Caco-2 (cell line): ENCODE results near the gene CD24. TPM values are rescaled to one million over a fixed set of nuclear protein-coding genes. Genes with fewer than 3 reads are reported as not detected.

Source experiments
- BruUV-seq: library from RNA; stranded (reverse); fragments of 400-500 nt; replicated peaks from 2 replicates; lab custom pipeline; 2021; lab: Mats Ljungman, UMichigan
- CTCF ChIA-PET: fragments of 300-600 bp; sonication (Branson Sonifier 250); formaldehyde crosslinking; loops from one replicate; lab custom pipeline; 2022; ENCODE audit warnings: antibody characterized with exemption; lab: Charles Lee
- POLR2A ChIA-PET: fragments of 300-600 bp; sonication (Branson Sonifier 250); formaldehyde crosslinking; loops from one replicate; lab custom pipeline; 2022; ENCODE audit warnings: antibody characterized with exemption; lab: Charles Lee
- DNase-seq, 2 experiments: peaks; one replicate each; pipeline versions ENCODE4 v3.0.0 to v3.0.0-alpha.2; 2020 to 2022
- H3K27me3 ChIP-seq: replicated peaks from 2 replicates; pipeline ENCODE4 v1.6.0; 2011; ENCODE audit warnings: low read length; ENCODE audit not compliant: control insufficient read depth, insufficient read depth
- H3K36me3 ChIP-seq: 2 replicates; pipeline ENCODE4 v1.5.1; 2011; ENCODE audit warnings: low read length; ENCODE audit not compliant: control insufficient read depth, insufficient read depth
- H3K4me1 ChIP-seq: fragments of 250-450 bp; sonication (Bioruptor Pico); 2 replicates; pipeline ENCODE4 v1.5.1; 2020; ENCODE audit warnings: mild to moderate bottlenecking
- H3K4me3 ChIP-seq: 2 replicates; pipeline ENCODE4 v1.5.1; 2011; ENCODE audit warnings: low read depth, mild to moderate bottlenecking, control low read depth, low read length
- H3K9me3 ChIP-seq: fragments of 250-450 bp; sonication (Bioruptor Pico); 2 replicates; pipeline ENCODE4 v1.5.1; 2020; ENCODE audit warnings: mild to moderate bottlenecking, moderate library complexity
- H3K27ac Mint-ChIP-seq: one replicate; pipeline ENCODE4 v1.8.0; 2022; ENCODE audit warnings: mixed read lengths; ENCODE audit not compliant: unreplicated experiment
- H3K27me3 Mint-ChIP-seq: one replicate; pipeline ENCODE4 v1.8.0; 2022; ENCODE audit warnings: mixed read lengths; ENCODE audit not compliant: insufficient read depth, unreplicated experiment
- H3K36me3 Mint-ChIP-seq: one replicate; pipeline ENCODE4 v1.8.0; 2022; ENCODE audit warnings: mild to moderate bottlenecking, mixed read lengths; ENCODE audit not compliant: insufficient read depth, unreplicated experiment
- H3K4me1 Mint-ChIP-seq: one replicate; pipeline ENCODE4 v1.8.0; 2022; ENCODE audit warnings: low read depth, mixed read lengths; ENCODE audit not compliant: unreplicated experiment
- H3K4me3 Mint-ChIP-seq: one replicate; pipeline ENCODE4 v1.8.0; 2022; ENCODE audit warnings: mild to moderate bottlenecking, moderate library complexity, mixed read lengths; ENCODE audit not compliant: unreplicated experiment
- H3K9me3 Mint-ChIP-seq: one replicate; pipeline ENCODE4 v1.8.0; 2022; ENCODE audit warnings: mixed read lengths; ENCODE audit not compliant: unreplicated experiment
- intact Hi-C: fragments of 100-400 bp; cut with micrococcal nuclease; formaldehyde crosslinking; loops from one replicate; pipeline ENCODE4 v1.10.0; 2022; ENCODE audit not compliant: unreplicated experiment
- total RNA-seq: library from RNA; stranded (reverse); gene quantifications from 2 replicates; pipeline ENCODE4 v1.2.3, GENCODE V29; 2022
- TF ChIP-seq, protein P1 (sequence below), 2 experiments: fragments of 200-600 bp in 1 of 2; IDR thresholded peaks; 1 replicate in 1 of 2; 2 replicates in 1 of 2; pipeline versions ENCODE4 v1.5.1 to v1.8.0; 2011 to 2022; ENCODE audit warnings: antibody characterized with exemption in 1 of 2, control low read depth in 1 of 2, inconsistent platforms in 1 of 2, low read depth in 1 of 2, low read length in 1 of 2, mild to moderate bottlenecking in 1 of 2, moderate library complexity in 1 of 2; ENCODE audit not compliant: insufficient read depth in 1 of 2, severe bottlenecking in 1 of 2, unreplicated experiment in 1 of 2

Gene CD24
- total RNA-seq, 1 experiment from 2014 or later: 81.7 TPM

DNA sequence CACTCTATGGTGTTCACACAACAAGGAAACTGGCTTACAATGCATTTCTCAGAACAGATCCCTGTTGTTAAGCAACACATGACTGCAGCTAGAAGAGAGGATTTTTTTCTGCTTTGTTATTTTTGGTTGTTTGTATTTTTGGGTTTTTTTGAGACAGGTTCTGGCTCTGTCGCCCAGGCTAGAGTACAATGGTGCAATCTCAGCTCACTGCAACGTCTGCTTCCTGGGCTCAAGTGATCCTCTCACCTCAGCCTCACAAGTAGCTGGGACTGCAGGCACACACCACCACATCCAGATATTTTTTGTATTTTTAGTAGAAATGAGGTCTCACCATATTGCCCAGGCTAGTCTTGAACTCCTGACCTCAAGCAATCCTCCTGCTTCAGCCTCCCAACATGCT is 12.7 kb downstream of the CD24 start:
- no peak overlapping the region for H3K27ac Mint-ChIP-seq
- H3K36me3 ChIP-seq: no peaks in the 10 kb centered on the region
- H3K4me3 Mint-ChIP-seq: no peak overlapping the region
- intact Hi-C loops: loop anchor here (5.0 kb wide), 1 partner anchor 34 kb away; no protein-coding TSS in a partner anchor
- POLR2A ChIA-PET: no interaction called here
- H3K27me3 Mint-ChIP-seq: no peaks in the 10 kb centered on the region
- TF ChIP-seq, protein P1, sequence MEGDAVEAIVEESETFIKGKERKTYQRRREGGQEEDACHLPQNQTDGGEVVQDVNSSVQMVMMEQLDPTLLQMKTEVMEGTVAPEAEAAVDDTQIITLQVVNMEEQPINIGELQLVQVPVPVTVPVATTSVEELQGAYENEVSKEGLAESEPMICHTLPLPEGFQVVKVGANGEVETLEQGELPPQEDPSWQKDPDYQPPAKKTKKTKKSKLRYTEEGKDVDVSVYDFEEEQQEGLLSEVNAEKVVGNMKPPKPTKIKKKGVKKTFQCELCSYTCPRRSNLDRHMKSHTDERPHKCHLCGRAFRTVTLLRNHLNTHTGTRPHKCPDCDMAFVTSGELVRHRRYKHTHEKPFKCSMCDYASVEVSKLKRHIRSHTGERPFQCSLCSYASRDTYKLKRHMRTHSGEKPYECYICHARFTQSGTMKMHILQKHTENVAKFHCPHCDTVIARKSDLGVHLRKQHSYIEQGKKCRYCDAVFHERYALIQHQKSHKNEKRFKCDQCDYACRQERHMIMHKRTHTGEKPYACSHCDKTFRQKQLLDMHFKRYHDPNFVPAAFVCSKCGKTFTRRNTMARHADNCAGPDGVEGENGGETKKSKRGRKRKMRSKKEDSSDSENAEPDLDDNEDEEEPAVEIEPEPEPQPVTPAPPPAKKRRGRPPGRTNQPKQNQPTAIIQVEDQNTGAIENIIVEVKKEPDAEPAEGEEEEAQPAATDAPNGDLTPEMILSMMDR (IDR thresholded peaks at IDR 0.05; ENCODE audit: insufficient read depth in 1 of 2, low read depth in 1 of 2, low read length in 1 of 2, severe bottlenecking in 1 of 2, unreplicated experiment in 1 of 2): no peak
- H3K9me3 ChIP-seq: no peaks in the 10 kb centered on the region
- no TSS peak for BruUV-seq
- CTCF ChIA-PET: no interaction called here
- H3K36me3 Mint-ChIP-seq: no peaks in the 10 kb centered on the region
- no peaks in the 10 kb centered on the region for H3K27me3 ChIP-seq
- H3K9me3 Mint-ChIP-seq: peaks cover 9% of the 10 kb centered on the region
- no peak for DNase-seq
- H3K4me1 ChIP-seq: 0 out of 2 replicates have a peak, but pooled peaks cover 5% of the 10 kb centered on the region
- H3K4me3 ChIP-seq: no peak overlapping the region
- H3K4me1 Mint-ChIP-seq: peaks cover 14% of the 10 kb centered on the region

DNA sequence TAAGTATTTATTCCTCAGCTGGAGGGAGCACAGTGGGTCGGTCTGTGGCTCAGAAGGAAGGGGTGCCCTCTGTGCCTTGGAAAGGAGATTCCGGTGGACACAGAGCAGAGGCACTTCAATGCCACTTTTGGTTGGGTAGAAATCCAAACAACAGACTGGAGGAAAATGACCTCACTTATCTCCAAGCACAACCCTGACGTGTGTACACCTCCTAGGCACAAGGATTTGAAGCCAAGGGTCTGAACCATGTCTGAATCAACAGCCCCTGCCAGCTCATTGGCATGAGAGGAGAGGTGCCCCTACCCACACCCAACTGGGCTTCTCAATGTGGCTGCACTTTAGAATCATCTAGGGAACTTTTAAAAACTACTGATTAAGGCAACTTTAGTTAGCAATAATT is 13.4 kb downstream of the CD24 start:
- Histone ChIP-seq H3K4me3 (no peak overlapping the region), H3K9me3 (no peaks in the 10 kb centered on the region), H3K4me1 (0 out of 2 replicates have a peak, but pooled peaks cover 5% of the 10 kb centered on the region), H3K36me3 (no peaks in the 10 kb centered on the region), H3K27me3 (no peaks in the 10 kb centered on the region)
- H3K27me3 Mint-ChIP-seq: no peaks in the 10 kb centered on the region
- intact Hi-C loops: loop anchor here (5.0 kb wide), 1 partner anchor 34 kb away; no protein-coding TSS in a partner anchor
- ChIA-PET CTCF (no interaction called here), POLR2A (no interaction called here)
- H3K4me1 Mint-ChIP-seq: peaks cover 9% of the 10 kb centered on the region
- no peak for DNase-seq
- TF ChIP-seq, protein P1 (IDR thresholded peaks at IDR 0.05; ENCODE audit: insufficient read depth in 1 of 2, low read depth in 1 of 2, low read length in 1 of 2, severe bottlenecking in 1 of 2, unreplicated experiment in 1 of 2): no peak
- H3K4me3 Mint-ChIP-seq: no peak overlapping the region
- no peak overlapping the region for H3K27ac Mint-ChIP-seq
- no peaks in the 10 kb centered on the region for H3K36me3 Mint-ChIP-seq
- peaks cover 3% of the 10 kb centered on the region for H3K9me3 Mint-ChIP-seq
- no TSS peak for BruUV-seq

DNA sequence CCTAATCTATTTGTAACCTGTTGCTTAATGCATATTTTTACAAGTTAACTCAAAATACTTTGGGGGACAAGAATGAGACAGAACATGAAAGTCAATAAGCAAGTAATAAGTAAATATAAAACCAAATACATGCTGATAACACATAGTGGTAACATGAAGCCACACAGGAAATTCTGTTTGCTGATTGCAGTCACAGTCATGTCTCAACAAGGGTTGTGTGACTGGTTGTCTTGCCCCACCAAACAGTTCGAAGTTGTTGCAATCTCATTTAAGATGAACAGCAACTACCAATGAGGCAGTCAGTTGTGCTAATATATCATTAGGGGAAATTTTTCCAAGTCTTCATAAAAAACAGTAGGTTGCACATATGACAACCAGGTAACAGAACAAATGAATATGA is 14.5 kb downstream of the CD24 start:
- no peaks in the 10 kb centered on the region for H3K9me3 ChIP-seq
- Mint-ChIP-seq H3K27ac (no peak overlapping the region), H3K4me1 (peaks cover 8% of the 10 kb centered on the region), H3K9me3 (no peaks in the 10 kb centered on the region), H3K36me3 (no peaks in the 10 kb centered on the region), H3K27me3 (no peaks in the 10 kb centered on the region), H3K4me3 (no peak overlapping the region)
- H3K36me3 ChIP-seq: no peaks in the 10 kb centered on the region
- ChIA-PET POLR2A (no interaction called here), CTCF (no interaction called here)
- 0 out of 2 replicates have a peak, but pooled peaks cover 5% of the 10 kb centered on the region for H3K4me1 ChIP-seq
- DNase-seq: no peak
- H3K4me3 ChIP-seq: no peak overlapping the region
- H3K27me3 ChIP-seq: no peaks in the 10 kb centered on the region
- BruUV-seq: no TSS peak
- intact Hi-C loops: loop anchor here (5.0 kb wide), 1 partner anchor 33 kb away; no protein-coding TSS in a partner anchor
- TF ChIP-seq, protein P1 (IDR thresholded peaks at IDR 0.05; ENCODE audit: insufficient read depth in 1 of 2, low read depth in 1 of 2, low read length in 1 of 2, severe bottlenecking in 1 of 2, unreplicated experiment in 1 of 2): no peak
